ENCODE results near the gene UBC.
"Not testable (repeated sequence)": the region's sequence is repeated elsewhere in the genome, so short reads cannot be mapped to it uniquely, and the experiment has no call there.

The UBC gene

DNA sequence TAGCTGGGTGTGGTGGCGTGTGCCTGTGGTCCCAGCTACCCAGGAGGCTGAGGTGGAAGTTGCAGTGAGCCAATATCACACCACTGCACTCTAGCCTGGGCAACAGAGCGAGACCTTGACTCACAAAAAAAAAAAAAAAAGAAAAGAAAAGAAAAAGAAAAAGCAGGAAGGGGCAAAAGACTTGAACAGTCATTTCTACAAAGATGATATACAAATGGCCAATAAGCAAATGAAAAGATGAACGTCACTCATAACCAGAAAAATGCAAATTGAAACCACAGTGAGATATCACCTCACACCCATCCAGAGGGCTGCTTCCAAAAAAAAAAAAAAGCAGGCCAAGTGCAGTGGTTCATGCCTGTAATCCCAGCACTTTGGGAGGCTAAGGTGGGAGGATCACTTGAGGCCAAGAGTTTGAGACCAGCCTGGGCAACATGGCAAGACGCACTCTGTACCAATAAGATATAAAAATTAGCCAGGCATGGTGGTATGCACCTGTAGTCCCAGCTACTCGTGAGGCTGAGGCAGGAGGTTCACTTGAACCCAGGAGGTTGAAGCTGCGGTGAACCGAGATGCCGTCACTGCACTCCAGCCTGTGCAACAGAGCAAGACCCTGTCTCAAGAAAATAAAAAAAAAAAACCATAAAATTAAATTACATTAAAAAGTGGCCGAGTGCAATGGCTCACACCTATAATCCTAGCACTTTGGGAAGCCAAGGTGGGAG is 20.5 kb downstream of the UBC start:
- no peak overlapping the region for H3K4me3 Mint-ChIP-seq
- no peaks in the 10 kb centered on the region for H3K9me3 Mint-ChIP-seq
- H3K36me3 Mint-ChIP-seq (ENCODE audit: low read depth), result no peaks in the 10 kb centered on the region
- peaks cover 4% of the 10 kb centered on the region for H3K27me3 Mint-ChIP-seq (ENCODE audit: low read depth)
- H3K27ac Mint-ChIP-seq, result no peak overlapping the region
- peaks cover 17% of the 10 kb centered on the region for H3K4me1 Mint-ChIP-seq (ENCODE audit: low read depth)

DNA sequence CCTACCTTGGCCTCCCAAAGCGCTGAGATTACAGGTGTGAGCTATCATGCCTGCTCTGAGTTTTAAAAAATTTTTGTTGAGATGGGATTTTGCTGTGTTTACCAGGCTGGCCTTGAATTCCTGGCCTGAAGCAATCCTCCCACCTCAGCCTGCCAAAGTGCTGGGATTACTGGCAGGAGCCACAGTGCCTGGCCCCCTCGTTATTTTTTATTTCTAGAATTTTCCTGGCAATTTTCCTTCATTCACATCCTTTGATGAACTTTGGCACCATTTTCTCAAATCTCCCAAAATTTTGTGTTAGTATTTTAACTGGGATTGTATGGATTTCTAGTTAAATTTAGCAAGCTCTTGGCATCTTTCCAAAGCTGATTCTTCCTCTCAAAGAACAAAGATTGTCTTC is 26.2 kb downstream of the UBC start:
- H3K4me1 Mint-ChIP-seq (ENCODE audit: low read depth), result peaks cover under 1% of the 10 kb centered on the region
- H3K36me3 Mint-ChIP-seq (ENCODE audit: low read depth), result no peaks in the 10 kb centered on the region
- no peak overlapping the region for H3K27ac Mint-ChIP-seq
- H3K4me3 Mint-ChIP-seq, result no peak overlapping the region
- H3K27me3 Mint-ChIP-seq (ENCODE audit: low read depth), result no peaks in the 10 kb centered on the region
- no peaks in the 10 kb centered on the region for H3K9me3 Mint-ChIP-seq

DNA sequence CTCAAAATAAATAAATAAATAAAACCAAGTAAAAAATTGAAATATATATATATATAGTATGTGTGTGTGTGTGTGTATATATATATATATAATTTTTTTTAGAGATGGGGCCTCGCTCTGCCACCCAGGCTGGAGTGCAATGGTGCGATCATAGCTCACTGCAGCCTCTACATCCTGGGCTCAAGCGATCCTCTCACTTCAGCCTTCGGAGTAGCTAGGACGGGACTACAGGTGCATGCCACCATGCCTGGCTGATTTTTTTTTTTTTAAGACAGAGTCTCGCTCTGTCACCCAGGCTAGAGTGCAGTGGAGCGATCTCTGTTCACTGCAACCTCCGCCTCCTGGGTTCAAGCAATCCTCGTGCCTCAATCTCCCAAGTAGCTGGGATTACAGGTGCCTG is 26.7 kb downstream of the UBC start:
- not testable (repeated sequence) for H3K27ac Mint-ChIP-seq; H3K27me3 Mint-ChIP-seq (ENCODE audit: low read depth); H3K4me1 Mint-ChIP-seq (ENCODE audit: low read depth); H3K4me3 Mint-ChIP-seq; H3K36me3 Mint-ChIP-seq (ENCODE audit: low read depth); H3K9me3 Mint-ChIP-seq

DNA sequence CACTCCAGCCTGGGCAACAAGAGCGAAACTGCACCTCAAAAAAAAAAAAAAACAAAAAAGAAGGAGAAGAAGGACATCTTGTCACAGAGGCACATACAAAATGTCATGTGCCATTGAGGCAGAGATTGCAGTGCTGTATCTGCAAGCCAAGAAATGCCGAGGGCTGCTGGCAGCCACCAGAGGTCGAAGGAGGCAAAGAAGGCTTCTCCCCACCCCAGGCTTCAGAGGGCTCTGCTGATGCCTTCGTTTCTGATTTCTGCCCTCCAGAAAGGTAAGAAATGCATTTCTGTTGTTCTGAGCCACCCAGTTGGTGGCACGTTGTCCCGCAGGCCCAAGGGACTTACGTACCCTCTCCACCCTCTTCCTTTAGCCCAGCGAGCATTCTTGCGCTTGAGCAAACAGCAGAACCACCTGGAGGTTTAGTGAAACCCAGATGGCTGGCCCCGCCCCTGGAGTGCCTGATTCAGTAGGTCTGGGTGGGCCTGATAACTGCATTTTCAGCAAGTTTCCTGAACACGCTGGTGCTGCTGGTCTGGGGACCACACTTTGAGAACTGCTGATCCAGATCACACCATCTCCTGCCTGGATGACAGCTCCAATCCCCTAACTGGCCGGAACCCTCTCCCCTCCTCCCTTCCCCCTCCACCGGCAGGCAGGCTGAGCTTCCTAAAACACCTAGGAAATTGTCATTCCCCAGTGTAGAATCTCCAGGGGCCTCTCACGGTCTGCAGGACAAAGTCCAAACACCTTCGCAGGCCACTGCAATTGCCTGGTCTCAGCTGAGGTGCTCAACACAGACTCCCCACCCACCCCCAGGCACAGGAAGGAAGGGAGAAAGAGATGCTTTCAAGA is 29.6 kb downstream of the UBC start:
- H3K4me1 Mint-ChIP-seq (ENCODE audit: low read depth), result peaks cover 4% of the 10 kb centered on the region
- no peaks in the 10 kb centered on the region for H3K9me3 Mint-ChIP-seq
- no peak overlapping the region for H3K27ac Mint-ChIP-seq
- H3K36me3 Mint-ChIP-seq (ENCODE audit: low read depth), result no peaks in the 10 kb centered on the region
- H3K27me3 Mint-ChIP-seq (ENCODE audit: low read depth), result no peaks in the 10 kb centered on the region
- no peak overlapping the region for H3K4me3 Mint-ChIP-seq

DNA sequence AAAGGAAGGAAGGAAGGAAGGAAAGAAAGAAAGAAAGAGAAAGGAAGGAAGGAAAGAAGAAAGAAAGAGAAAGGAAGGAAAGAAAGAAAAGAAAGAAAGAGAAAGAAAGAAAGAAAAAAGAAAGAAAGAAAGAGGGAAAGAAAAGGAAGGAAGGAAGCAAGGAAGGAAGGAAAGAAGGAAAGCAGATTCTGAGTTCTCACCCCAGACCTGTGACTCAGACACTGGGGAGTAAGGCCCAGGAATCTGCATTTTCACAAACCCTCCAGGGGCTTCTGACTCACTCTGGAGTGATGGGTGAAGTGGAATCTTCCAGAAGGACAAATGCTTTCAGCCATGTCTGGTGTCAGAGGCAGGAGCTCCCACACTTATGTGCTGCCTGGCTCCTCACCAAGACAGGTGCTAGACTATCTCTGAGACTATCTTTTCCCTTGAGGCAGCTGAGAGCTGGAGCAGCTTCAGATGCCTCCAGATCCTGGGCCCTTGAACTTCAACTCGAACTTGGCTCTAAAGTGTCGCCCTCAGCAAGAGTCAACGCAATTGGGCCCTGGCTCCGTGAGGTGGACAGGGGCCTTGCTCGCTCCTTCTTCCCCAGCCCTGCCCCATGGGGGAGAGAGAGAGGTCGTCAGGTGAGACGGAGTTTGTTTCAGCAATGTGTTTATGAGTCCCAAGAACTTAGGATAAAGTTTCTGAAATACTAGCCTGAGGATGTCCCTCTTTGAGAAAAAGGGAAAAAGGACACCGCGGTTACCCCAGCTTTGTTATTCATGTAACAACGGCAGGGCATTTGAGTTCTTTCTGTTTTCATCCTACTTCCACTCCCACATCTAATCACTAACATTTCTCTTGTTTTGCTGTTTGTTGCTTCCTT is 31.0 kb downstream of the UBC start:
- no peaks in the 10 kb centered on the region for H3K27me3 Mint-ChIP-seq (ENCODE audit: low read depth)

DNA sequence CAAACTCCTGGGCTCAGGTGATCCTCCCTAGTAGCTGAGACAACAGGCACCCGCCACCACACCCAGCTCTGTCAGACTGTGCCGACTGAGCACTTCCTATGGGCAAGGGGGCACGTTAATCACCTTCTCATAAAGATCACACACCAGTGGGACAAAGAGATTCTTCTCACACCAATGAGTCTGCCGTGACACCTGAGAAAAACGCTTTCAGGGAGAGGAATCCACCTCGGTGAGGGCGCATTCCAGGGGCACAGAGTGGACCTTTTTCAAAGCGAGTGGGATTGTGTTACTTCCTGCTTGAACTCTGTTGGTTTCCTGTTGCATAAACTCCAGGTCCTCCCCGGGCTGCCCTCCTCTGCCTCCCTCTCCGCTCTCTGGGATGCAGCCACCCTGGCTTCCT is 33.3 kb downstream of the UBC start:
- no peak overlapping the region for H3K4me3 Mint-ChIP-seq
- H3K36me3 Mint-ChIP-seq (ENCODE audit: low read depth), result no peaks in the 10 kb centered on the region
- H3K27me3 Mint-ChIP-seq (ENCODE audit: low read depth), result no peaks in the 10 kb centered on the region
- no peaks in the 10 kb centered on the region for H3K9me3 Mint-ChIP-seq
- peaks cover 4% of the 10 kb centered on the region for H3K4me1 Mint-ChIP-seq (ENCODE audit: low read depth)
- no peak overlapping the region for H3K27ac Mint-ChIP-seq

More for the DNA sequence above, 31.0 kb downstream of the UBC start:
- Mint-ChIP-seq H3K27ac (no peak overlapping the region), H3K9me3 (no peaks in the 10 kb centered on the region), H3K36me3 (ENCODE audit: low read depth) (no peaks in the 10 kb centered on the region), H3K4me3 (no peak overlapping the region), H3K4me1 (ENCODE audit: low read depth) (peaks cover 4% of the 10 kb centered on the region)

DNA sequence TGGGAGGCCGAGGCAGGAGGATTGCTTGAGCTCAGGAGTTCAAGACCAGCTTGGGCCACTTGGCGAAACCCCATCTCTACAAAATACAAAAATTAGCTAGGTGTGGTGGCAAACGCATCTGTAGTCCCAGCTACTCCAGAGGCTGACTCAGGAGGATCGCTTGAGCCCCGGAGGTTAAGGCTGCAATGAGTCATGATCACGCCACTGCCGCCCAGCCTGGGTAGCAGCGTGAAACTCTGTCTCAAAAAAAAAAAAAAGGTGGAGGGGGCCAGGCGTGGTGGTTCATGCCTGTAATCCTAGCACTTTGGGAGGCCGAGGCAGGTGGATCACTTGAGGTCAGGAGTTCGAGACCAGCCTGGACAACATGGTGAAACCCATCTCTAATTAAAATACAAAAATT is 34.1 kb downstream of the UBC start:
- H3K27ac Mint-ChIP-seq; H3K4me3 Mint-ChIP-seq; H3K27me3 Mint-ChIP-seq (ENCODE audit: low read depth): not testable (repeated sequence)

DNA sequence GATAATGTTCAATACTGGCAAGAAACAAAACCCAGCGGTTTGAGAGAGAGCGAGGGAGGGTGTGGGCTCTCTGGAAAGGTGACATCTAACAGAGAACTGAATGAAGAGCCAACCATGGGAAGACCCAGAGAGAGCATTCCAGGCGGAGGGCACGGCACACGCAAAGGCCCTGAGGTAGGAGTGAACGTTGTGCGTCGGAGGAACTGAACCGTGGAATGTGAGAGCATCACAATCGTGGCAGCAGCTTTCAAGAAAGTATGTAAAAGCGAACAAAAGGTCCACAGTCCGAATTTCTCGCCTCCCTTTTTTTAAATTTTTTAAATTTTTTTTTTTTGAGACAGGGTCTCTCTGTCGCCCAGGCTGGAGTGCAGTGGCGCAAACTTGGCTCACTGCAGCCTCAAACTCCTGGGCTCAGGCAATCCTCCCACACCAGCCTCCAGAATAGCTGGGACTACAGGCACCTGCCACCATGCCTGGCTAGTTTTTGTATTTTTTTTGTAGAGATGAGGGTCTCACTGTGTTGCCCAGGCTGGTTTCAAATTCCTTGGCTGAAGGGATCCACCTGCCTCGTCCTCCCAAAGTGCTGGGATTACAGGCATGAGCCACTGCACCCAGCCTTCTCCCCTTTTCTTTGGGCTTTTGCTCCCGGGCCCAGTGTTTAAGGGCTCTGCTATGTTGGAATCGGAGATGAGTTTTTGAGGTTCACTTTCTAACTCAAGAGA is 35.5 kb downstream of the UBC start:
- Mint-ChIP-seq H3K27me3 (ENCODE audit: low read depth) (no peaks in the 10 kb centered on the region), H3K36me3 (ENCODE audit: low read depth) (no peaks in the 10 kb centered on the region), H3K4me1 (ENCODE audit: low read depth) (peaks cover 4% of the 10 kb centered on the region)

More for the DNA sequence above, 34.1 kb downstream of the UBC start:
- H3K4me1 Mint-ChIP-seq (ENCODE audit: low read depth); H3K36me3 Mint-ChIP-seq (ENCODE audit: low read depth); H3K9me3 Mint-ChIP-seq: not testable (repeated sequence)

DNA sequence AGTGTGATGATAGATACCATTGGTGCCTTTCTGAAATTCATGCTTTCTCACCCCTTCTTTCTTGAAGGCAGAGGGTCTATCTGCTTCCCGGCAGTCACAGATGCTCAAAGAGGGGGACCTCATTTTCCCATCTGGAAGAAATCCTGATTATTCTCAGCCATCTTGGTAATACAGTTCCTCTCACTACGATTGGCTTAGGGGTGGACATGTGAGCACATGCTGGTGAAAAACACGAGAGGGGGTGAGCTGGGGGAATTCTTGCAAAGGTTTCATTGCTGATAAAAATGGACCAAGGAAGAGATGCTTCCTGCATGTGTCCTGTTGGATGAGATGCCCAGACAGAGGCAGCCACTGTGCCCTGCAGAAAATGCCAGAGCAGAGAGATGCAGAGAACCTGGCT is 37.0 kb downstream of the UBC start:
- H3K36me3 Mint-ChIP-seq (ENCODE audit: low read depth), result no peaks in the 10 kb centered on the region
- no peaks in the 10 kb centered on the region for H3K27me3 Mint-ChIP-seq (ENCODE audit: low read depth)
- H3K9me3 Mint-ChIP-seq, result no peaks in the 10 kb centered on the region
- no peak overlapping the region for H3K27ac Mint-ChIP-seq
- H3K4me3 Mint-ChIP-seq, result no peak overlapping the region
- peaks cover 4% of the 10 kb centered on the region for H3K4me1 Mint-ChIP-seq (ENCODE audit: low read depth)

More for the DNA sequence above, 35.5 kb downstream of the UBC start:
- H3K27ac Mint-ChIP-seq, result no peak overlapping the region
- H3K9me3 Mint-ChIP-seq, result no peaks in the 10 kb centered on the region
- no peak overlapping the region for H3K4me3 Mint-ChIP-seq

DNA sequence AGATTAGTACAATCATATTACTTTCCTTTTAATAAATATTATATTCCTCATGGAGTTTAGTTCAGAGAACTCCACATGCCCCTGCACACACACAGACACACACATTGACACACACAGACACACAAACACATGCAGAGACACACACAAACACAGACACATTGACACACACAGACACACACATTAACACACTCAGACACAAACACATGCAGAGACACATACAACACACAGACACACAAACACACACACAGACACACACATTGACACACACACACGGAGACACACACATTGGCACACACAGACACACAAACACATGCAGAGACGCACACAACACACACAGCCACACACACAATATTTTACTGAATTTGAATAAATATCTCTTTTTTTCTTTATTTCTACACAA is 38.3 kb downstream of the UBC start:
- no peaks in the 10 kb centered on the region for H3K27me3 Mint-ChIP-seq (ENCODE audit: low read depth)
- no peak overlapping the region for H3K4me3 Mint-ChIP-seq
- no peak overlapping the region for H3K27ac Mint-ChIP-seq
- no peaks in the 10 kb centered on the region for H3K9me3 Mint-ChIP-seq
- no peaks in the 10 kb centered on the region for H3K36me3 Mint-ChIP-seq (ENCODE audit: low read depth)
- no peaks in the 10 kb centered on the region for H3K4me1 Mint-ChIP-seq (ENCODE audit: low read depth)

DNA sequence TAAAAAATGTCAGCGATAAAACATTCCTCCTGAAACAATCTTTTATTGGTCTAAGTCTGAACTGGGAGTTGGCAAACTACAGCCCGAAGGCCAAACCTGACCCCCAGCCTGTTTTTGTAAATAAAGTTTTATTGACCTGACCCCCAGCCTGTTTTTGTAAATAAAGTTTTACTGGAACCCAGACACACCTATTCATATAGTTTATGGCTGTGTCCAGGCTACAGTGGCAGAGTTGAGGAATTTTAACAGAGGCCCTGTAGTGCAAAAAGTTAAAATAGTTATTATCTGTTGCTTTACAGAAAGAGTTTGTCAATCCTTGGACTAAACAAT is 38.7 kb downstream of the UBC start:
- no peaks in the 10 kb centered on the region for H3K9me3 Mint-ChIP-seq
- no peaks in the 10 kb centered on the region for H3K4me1 Mint-ChIP-seq (ENCODE audit: low read depth)
- H3K4me3 Mint-ChIP-seq, result no peak overlapping the region
- H3K36me3 Mint-ChIP-seq (ENCODE audit: low read depth), result no peaks in the 10 kb centered on the region
- H3K27me3 Mint-ChIP-seq (ENCODE audit: low read depth), result no peaks in the 10 kb centered on the region
- no peak overlapping the region for H3K27ac Mint-ChIP-seq

DNA sequence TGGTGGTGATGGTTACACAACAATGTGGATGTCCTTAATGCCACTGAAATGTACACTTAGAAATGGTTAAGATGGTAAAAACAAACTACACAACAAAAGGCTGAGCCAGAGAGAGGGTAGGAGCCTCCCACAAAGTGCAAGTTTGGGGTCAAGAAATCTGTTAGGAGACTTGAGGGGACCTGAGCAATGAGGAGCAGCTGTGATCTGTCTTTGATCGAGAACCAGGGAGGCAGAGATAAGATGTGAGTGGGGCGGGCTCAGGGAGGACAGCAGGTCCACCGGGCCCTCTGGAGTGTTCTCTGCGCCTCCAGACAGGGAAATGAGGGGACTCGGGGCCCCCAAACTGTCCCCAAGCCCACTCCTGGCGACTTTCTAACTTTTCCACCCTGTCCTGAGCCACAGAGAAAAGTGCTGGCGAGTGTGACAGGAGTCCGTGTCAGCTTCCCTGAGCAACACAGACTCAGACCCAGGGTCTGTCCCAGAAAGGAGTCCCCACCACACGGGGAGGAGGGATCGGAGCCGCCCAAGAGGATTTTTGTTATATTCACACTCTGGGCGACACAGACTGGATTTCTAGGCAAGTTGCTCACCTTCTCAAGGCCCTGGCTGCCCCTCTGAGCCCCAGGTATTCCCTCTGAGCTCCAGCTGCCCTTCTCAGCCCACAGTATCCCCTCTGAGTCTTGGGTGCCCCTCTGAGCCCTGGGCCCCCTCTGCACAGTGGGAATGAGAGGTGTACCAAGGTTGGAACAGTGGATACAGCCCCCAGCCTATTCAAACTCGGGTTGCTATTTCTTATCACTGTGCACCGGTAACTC is 39.3 kb downstream of the UBC start:
- Mint-ChIP-seq H3K36me3 (ENCODE audit: low read depth) (no peaks in the 10 kb centered on the region), H3K4me1 (ENCODE audit: low read depth) (no peaks in the 10 kb centered on the region), H3K4me3 (no peak overlapping the region), H3K27ac (no peak overlapping the region), H3K27me3 (ENCODE audit: low read depth) (no peaks in the 10 kb centered on the region), H3K9me3 (no peaks in the 10 kb centered on the region)

DNA sequence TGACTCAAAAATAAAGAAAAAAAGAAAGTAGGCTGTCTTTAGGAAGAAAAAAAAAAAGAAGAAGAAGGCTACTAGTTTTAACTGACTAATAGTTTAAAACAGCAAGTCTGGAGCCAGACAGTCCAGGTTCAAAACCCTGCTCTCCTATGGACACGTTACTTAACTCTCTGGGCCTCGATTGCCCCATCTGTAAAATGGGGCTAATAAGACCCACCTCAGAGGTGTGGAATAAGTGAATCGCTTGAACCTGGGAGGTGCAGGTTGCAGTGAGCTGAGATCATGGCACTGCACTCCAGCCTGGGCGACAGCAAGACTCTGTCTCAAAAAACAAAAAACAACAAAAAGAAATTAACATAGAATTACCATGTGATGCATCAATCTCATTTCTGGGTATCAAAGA is 40.3 kb downstream of the UBC start:
- H3K27me3 Mint-ChIP-seq (ENCODE audit: low read depth), result peaks cover 3% of the 10 kb centered on the region
- no peaks in the 10 kb centered on the region for H3K9me3 Mint-ChIP-seq
- no peaks in the 10 kb centered on the region for H3K36me3 Mint-ChIP-seq (ENCODE audit: low read depth)
- no peak overlapping the region for H3K4me3 Mint-ChIP-seq
- no peak overlapping the region for H3K27ac Mint-ChIP-seq
- H3K4me1 Mint-ChIP-seq (ENCODE audit: low read depth), result peaks cover 3% of the 10 kb centered on the region
